NCI-H524 (cell line): ENCODE results near the gene THBS3.

Experiments used
- DNase-seq, 2 experiments: peaks; one replicate each; lab custom pipeline; 2025; lab: John Stamatoyannopoulos, UW

Gene THBS3

DNA sequence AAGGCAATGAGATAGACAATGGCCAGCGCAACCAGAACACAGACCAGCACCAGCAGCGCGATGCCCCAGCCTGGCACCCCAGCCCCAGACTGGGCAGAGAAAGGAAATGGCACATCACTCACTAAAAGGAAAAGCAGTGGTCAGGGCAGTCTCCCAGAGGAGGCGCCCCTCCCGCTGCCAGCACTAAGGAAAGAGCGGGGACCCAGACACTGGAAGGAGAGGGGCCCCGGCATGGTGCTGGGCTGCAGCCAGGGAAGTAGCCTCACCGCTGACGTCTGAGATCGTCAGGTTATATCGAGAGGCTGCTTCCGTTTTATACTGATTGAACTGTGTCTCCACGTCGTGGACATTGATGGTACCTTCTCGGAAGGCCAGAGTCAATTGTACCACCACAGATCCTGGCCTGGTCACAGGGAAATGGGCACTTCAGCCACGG lies 20.2 kb downstream of the THBS3 start:
- no peak for DNase-seq

GRCh38 chr1:155186794-155187455 lies 20.8 kb downstream of the THBS3 start:
- DNase-seq: no peak

- no peak for DNase-seq
Observed at GRCh38 chr1:155186067-155186793, 21.5 kb downstream of the THBS3 start.

DNA sequence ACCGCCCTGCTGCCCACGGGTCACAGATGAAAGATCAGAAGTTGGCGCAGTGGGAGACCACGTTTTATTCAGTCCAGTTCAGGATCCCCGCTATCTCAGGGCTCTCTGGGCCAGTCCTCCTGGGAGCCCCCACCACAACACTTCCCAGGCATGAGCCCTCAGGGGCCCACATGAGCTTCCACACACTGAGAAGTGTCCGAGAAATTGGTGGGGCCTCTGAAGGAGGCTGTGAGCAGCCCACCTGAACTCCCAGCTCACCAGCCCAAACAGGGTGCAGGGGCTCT lies 22.0 kb downstream of the THBS3 start:
- DNase-seq: no peak

GRCh38 chr1:155184835-155185782 lies 22.6 kb downstream of the THBS3 start:
- DNase-seq: no peak

- DNase-seq: no peak
Observed at GRCh38 chr1:155184351-155184811, 23.3 kb downstream of the THBS3 start.

DNA sequence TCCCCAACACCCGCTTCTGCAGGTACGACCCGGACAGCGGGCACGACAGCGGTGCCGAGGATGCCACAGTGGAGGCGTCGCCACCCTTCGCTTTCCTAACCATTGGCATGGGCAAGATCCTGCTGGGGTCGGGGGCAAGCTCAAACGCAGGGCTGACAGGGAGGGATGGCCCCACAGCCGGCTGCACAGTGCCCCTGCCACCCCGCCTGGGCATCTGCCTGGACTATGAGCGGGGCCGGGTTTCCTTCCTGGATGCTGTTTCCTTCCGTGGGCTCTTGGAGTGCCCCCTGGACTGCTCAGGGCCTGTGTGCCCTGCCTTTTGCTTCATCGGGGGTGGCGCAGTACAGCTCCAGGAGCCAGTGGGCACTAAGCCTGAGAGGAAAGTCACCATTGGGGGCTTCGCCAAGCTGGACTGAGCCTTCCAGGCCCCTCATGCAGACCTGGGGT lies 23.9 kb downstream of the THBS3 start:
- no peak for DNase-seq

DNA sequence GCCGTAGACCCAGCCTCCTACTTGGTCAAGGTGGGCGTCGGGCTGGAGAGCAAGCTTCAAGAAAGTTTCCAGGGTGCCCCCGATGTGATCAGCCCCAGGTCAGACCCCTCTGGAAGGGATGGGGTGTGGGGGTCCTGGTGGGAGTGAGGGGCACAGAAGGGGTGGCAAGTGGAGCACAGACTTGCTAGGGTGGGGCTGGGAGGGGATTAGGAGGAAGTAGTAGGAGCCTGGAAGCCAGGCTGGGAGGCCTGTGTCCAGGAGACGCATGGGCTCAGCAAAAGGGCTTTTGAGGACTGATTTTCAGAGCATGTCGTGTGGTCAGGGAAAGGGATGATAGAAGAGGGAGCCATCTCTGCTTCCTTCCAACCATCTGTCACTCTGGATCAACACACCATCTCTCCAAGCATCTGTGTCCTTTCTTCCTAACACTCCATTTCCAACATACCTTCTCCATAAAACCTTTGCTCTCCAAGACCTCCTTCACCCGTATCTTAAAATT lies 25.6 kb downstream of the THBS3 start:
- no peak for DNase-seq

- no peak for DNase-seq
Observed at GRCh38 chr1:155181371-155182051, 26.2 kb downstream of the THBS3 start.

- DNase-seq: no peak
Observed at GRCh38 chr1:155179112-155180031, 28.3 kb downstream of the THBS3 start.

DNA sequence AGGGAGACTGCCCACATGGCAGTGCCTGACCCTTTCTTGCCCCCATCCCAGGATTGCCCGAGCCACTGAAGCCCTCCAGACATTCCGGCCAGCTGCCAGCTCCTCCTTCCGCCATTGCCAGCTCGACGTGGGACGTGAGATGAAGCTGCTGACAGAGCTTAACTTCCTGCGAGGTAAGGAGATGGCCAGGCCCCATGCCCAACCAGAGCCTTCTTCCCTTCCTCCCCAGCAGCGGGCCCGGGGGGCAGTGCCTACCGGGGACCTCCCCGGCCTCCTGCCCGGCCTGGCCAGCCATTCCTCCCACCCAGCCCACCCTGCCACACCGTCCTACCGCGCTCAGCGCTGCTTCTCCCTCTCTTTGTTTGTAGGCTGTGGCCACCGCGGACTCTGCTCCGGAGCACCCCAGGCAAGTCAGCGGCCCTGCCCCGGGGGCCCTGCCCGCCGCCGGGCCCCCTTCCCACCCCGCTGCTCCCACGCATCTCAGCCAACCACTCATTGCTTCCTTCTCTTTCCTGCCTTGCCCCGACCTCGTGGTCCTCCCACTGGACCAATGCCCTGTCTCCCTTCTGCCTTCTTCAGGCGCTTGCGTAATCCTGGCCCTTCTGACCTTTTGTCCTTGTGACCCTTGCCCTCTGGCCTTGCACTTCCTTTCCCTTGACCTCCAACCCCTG lies 29.1 kb downstream of the THBS3 start:
- DNase-seq: no peak

DNA sequence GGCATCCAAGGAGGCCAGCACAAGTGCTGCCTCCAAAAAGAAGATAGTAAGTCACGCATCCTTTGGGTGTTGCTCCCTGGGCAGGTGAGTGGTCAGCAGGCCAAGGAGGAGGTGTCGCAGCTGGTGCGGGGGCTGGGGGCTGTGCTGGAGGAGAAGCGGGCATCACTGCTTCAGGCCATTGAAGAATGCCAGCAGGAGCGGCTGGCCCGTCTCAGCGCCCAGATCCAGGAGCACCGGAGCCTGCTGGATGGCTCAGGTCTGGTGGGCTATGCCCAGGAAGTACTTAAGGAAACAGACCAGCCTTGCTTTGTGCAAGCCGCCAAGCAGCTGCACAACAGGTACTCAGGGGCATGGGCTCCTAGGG lies 29.8 kb downstream of the THBS3 start:
- DNase-seq: no peak

GRCh38 chr1:155177192-155177917 lies 30.3 kb downstream of the THBS3 start:
- DNase-seq: no peak

DNA sequence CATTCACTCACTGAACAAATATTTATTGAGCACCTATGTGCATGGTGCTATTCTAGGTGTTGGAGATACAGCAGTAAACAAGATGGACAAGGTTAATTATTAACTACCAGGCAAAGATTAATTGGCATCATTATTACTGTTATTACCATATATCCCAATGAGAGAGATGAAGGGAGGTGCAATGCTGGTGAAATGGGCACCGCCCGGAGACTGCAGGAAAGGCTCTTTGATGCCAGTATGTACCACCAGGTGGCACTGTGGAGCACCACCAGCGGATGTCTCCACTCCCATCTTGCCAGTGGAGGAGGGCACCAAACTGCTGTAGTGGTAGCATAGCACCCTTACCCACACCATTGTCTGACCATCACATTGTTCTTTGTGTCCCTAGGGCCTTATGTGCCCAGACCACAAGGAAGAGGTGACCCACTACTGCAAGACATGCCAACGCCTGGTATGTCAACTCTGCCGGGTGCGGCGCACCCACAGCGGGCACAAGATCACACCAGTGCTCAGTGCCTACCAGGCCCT lies 31.1 kb downstream of the THBS3 start:
- DNase-seq: peak; percentile 35 to 59

DNA sequence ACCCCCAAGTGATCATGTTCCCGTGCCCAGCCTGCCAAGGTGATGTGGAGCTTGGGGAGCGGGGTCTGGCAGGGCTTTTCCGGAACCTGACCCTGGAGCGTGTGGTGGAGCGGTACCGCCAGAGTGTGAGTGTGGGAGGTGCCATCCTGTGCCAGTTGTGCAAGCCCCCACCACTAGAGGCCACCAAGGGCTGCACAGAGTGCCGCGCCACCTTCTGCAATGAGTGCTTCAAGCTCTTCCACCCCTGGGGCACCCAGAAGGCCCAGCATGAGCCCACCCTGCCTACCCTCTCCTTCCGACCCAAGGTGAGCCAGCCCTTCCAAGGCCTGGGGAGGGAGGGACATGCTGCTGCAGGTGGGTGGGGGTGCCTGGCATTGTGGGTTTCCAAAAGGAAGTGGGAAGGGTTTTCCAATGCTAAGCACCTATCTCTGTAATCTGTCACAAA lies 31.7 kb downstream of the THBS3 start:
- DNase-seq: no peak

DNA sequence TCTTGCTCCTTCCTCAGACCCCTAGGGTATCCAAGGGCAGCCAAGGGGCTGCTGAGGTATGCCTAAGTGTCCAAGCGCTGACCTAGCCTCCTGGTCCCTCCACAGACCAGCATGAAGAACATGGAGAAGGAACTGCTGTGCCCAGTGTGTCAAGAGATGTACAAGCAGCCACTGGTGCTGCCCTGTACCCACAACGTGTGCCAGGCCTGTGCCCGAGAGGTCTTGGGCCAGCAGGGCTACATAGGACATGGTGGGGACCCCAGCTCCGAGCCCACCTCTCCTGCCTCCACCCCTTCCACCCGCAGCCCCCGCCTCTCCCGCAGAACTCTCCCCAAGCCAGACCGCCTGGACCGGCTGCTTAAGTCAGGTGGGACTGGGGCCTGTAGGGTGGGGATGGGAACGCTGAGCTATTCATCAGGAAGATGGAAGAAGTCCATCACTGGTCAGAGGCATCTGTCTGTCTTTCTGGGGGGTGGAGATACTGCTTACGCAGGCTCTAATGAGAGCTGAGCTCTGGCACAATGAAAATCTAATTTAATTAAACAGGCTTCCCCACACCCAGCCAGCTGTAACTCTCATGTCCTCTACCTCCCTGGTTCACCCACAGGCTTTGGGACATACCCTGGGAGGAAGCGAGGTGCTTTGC lies 32.3 kb downstream of the THBS3 start:
- DNase-seq: no peak

- peak in 1 of 2 experiments; percentile 61 for DNase-seq
Observed at GRCh38 chr1:155174324-155175280, 33.1 kb downstream of the THBS3 start.
